IMR-90 (cell line): Measurements from ENCODE around the gene PTGR2. TPM values are rescaled to one million over a fixed set of nuclear protein-coding genes. Genes with fewer than 3 reads are reported as not detected.
A peak's percentile ranks its signal among the peaks of the same experiment; 100 is the strongest.

ENCODE experiments used
- ATAC-seq: fragments of 200-7000 bp; cut with Tn5 transposase; 2 replicates; pipeline ENCODE4 v1.9.1; 2020; ENCODE audit warnings: low read depth, mild to moderate bottlenecking, moderate library complexity
- BruUV-seq: library from RNA; stranded (reverse); fragments of 400-500 nt; replicated peaks from 2 replicates; lab custom pipeline; 2021; lab: Mats Ljungman, UMichigan
- CTCF ChIA-PET: fragments of 300-600 bp; formaldehyde crosslinking; extraction: SDS; loops from one replicate; lab custom pipeline; 2021; ENCODE audit warnings: antibody characterized with exemption; lab: Yijun Ruan, JAX
- POLR2A ChIA-PET: fragments of 300-600 bp; sonication (Branson Sonifier 250); formaldehyde crosslinking; loops from one replicate; lab custom pipeline; 2022; ENCODE audit warnings: antibody characterized with exemption; ENCODE audit not compliant: unreplicated experiment; lab: Charles Lee
- DNase-seq: peaks from one replicate; pipeline ENCODE4 v3.0.0; 2013
- H2AFZ ChIP-seq: replicated peaks from 2 replicates; pipeline ENCODE3; 2013; ENCODE audit warnings: low read length, mild to moderate bottlenecking; ENCODE audit not compliant: poor library complexity
- H2AK5ac ChIP-seq: 2 replicates; pipeline ENCODE4 v1.6.1; 2013; ENCODE audit warnings: low read depth, low read length, inconsistent platforms
- H2AK9ac ChIP-seq: replicated peaks from 2 replicates; pipeline ENCODE3; 2013; ENCODE audit warnings: mild to moderate bottlenecking, low read depth, low read length, moderate library complexity; ENCODE audit not compliant: poor library complexity
- H2BK120ac ChIP-seq: 2 replicates; pipeline ENCODE4 v1.6.1; 2013; ENCODE audit warnings: low read depth, low read length, inconsistent platforms
- H2BK15ac ChIP-seq: 3 replicates; pipeline ENCODE4 v1.6.1; 2013; ENCODE audit warnings: low read depth, low read length, inconsistent platforms
- H2BK20ac ChIP-seq: 2 replicates; pipeline ENCODE4 v1.6.1; 2013; ENCODE audit warnings: low read depth, mild to moderate bottlenecking, inconsistent platforms, low read length, moderate library complexity
- H2BK5ac ChIP-seq: 2 replicates; pipeline ENCODE4 v1.6.1; 2013; ENCODE audit warnings: mild to moderate bottlenecking, low read depth, low read length, inconsistent platforms; ENCODE audit not compliant: poor library complexity, severe bottlenecking
- H3K14ac ChIP-seq: replicated peaks from 2 replicates; pipeline ENCODE4 v1.6.1; 2013; ENCODE audit warnings: low read depth, low read length, inconsistent platforms
- H3K18ac ChIP-seq: 2 replicates; pipeline ENCODE4 v1.6.1; 2013; ENCODE audit warnings: low read depth, low read length, control low read depth
- H3K23ac ChIP-seq: 2 replicates; pipeline ENCODE4 v1.6.1; 2013; ENCODE audit warnings: low read depth, low read length, inconsistent platforms
- H3K27ac ChIP-seq: 2 replicates; pipeline ENCODE4 v1.5.1; 2013; ENCODE audit warnings: mild to moderate bottlenecking, control low read depth, low read length; ENCODE audit not compliant: insufficient read depth
- H3K27me3 ChIP-seq: 2 replicates; pipeline ENCODE4 v1.6.1; 2013; ENCODE audit warnings: low read length; ENCODE audit not compliant: control insufficient read depth, insufficient read depth
- H3K36me3 ChIP-seq: 2 replicates; pipeline ENCODE4 v1.6.1; 2013; ENCODE audit warnings: low read length, mixed read lengths; ENCODE audit not compliant: control insufficient read depth, insufficient read depth
- H3K4ac ChIP-seq: 2 replicates; pipeline ENCODE4 v1.6.1; 2013; ENCODE audit warnings: low read depth, low read length, inconsistent platforms
- H3K4me1 ChIP-seq: 2 replicates; pipeline ENCODE4 v1.6.1; 2013; ENCODE audit warnings: low read length, mixed read lengths; ENCODE audit not compliant: control insufficient read depth, insufficient read depth
- H3K4me2 ChIP-seq: 2 replicates; pipeline ENCODE4 v1.6.1; 2013; ENCODE audit warnings: low read depth, mild to moderate bottlenecking, control low read depth, low read length, moderate library complexity
- H3K4me3 ChIP-seq: 2 replicates; pipeline ENCODE4 v1.5.1; 2013; ENCODE audit warnings: low read depth, mild to moderate bottlenecking, control low read depth, low read length, moderate library complexity; ENCODE audit not compliant: insufficient read depth
- H3K56ac ChIP-seq: 2 replicates; pipeline ENCODE4 v1.6.1; 2013; ENCODE audit warnings: low read length, inconsistent platforms; ENCODE audit not compliant: insufficient read depth; ENCODE audit errors: extremely low read depth
- H3K79me1 ChIP-seq, 2 experiments: 2 replicates each; pipeline ENCODE4 v1.6.1; 2013; ENCODE audit warnings: low read length in 2 of 2, inconsistent platforms in 1 of 2, low read depth in 1 of 2
- H3K9ac ChIP-seq: 2 replicates; pipeline ENCODE4 v1.6.1; 2013; ENCODE audit warnings: low read depth, low read length, control low read depth
- H3K9me1 ChIP-seq: 2 replicates; pipeline ENCODE4 v1.6.1; 2013; ENCODE audit warnings: low read length, inconsistent platforms; ENCODE audit not compliant: insufficient read depth
- H3K9me3 ChIP-seq: 2 replicates; pipeline ENCODE4 v1.6.1; 2013; ENCODE audit warnings: low read length; ENCODE audit not compliant: control insufficient read depth, insufficient read depth
- H4K20me1 ChIP-seq: 2 replicates; pipeline ENCODE4 v1.6.1; 2013; ENCODE audit warnings: low read length, inconsistent platforms; ENCODE audit not compliant: insufficient read depth
- H4K5ac ChIP-seq: 2 replicates; pipeline ENCODE4 v1.6.1; 2013; ENCODE audit warnings: mild to moderate bottlenecking, low read depth, low read length, control low read depth
- H4K8ac ChIP-seq, 2 experiments: 2 replicates each; pipeline ENCODE4 v1.6.1; 2013; ENCODE audit warnings: low read depth in 2 of 2, low read length in 2 of 2, control low read depth in 1 of 2, inconsistent platforms in 1 of 2
- H4K91ac ChIP-seq: 2 replicates; pipeline ENCODE4 v1.6.1; 2013; ENCODE audit warnings: low read depth, low read length, inconsistent platforms; ENCODE audit not compliant: insufficient read depth
- CEBPB ChIP-seq: IDR thresholded peaks from 2 replicates; pipeline ENCODE4 v1.6.1; 2012; ENCODE audit warnings: low read depth, low read length, improper control_type of control experiment
- CHD1 ChIP-seq: IDR thresholded peaks from 2 replicates; pipeline ENCODE4 v1.6.1; 2012; ENCODE audit warnings: low read depth, low read length, improper control_type of control experiment
- FOS ChIP-seq: fragments of 150-350 bp; IDR thresholded peaks from 2 replicates; pipeline ENCODE4 v1.6.1; 2016; ENCODE audit warnings: low read depth, low read length
- MAZ ChIP-seq: IDR thresholded peaks from 2 replicates; pipeline ENCODE4 v1.6.1; 2012; ENCODE audit warnings: low read depth, mild to moderate bottlenecking, low read length, improper control_type of control experiment, moderate library complexity, borderline replicate concordance
- RCOR1 ChIP-seq: IDR thresholded peaks from 2 replicates; pipeline ENCODE4 v1.6.1; 2012; ENCODE audit warnings: mild to moderate bottlenecking, low read length, improper control_type of control experiment; ENCODE audit not compliant: insufficient replicate concordance
- SMC3 ChIP-seq: fragments of 150-350 bp; IDR thresholded peaks from 2 replicates; pipeline ENCODE4 v1.6.1; 2016; ENCODE audit warnings: low read depth, mild to moderate bottlenecking, antibody characterized with exemption, low read length, moderate library complexity
- WGBS, 2 experiments: methylation state at CpG; one replicate each; pipeline versions ENCODE4 v1.1.5 to v1.1.7; 2013; ENCODE audit warnings: missing lambda C conversion rate in 2 of 2; ENCODE audit not compliant: insufficient read length in 1 of 2; ENCODE audit errors: extremely low coverage in 2 of 2; 5-methylcytosine and 5-hydroxymethylcytosine counted together
- dilution Hi-C: fragments of 300-500 bp; cut with HindIII; formaldehyde crosslinking; loops from one replicate; pipeline ENCODE4 v1.14.3; 2018; ENCODE audit warnings: low sequenced_read_pairs; ENCODE audit not compliant: unreplicated experiment
- in situ Hi-C: fragments of 300-500 bp; cut with MboI; formaldehyde crosslinking; loops from 3 replicates; pipeline ENCODE4 v1.14.3; 2019; ENCODE audit warnings: low sequenced_read_pairs, inconsistent platforms, mixed read lengths
- intact Hi-C: fragments of 100-400 bp; cut with micrococcal nuclease; formaldehyde crosslinking; loops from 2 replicates; pipeline ENCODE4 v1.10.0; 2022
- polyA plus RNA-seq, 3 experiments: library from polyadenylated mRNA; depleted of rRNA; stranded (reverse); fragments of >200 nt; gene quantifications; 2 replicates each; pipeline ENCODE4 v1.2.3, GENCODE V29; 2012; ENCODE audit warnings: low replicate concordance in 1 of 3
- total RNA-seq: library from RNA; depleted of rRNA; stranded (reverse); fragments of >200 nt; gene quantifications from 2 replicates; pipeline ENCODE4 v1.2.3, GENCODE V29; 2012
- TF ChIP-seq, protein P1 (sequence below): fragments of 150-350 bp; IDR thresholded peaks from 2 replicates; pipeline ENCODE4 v1.6.1; 2016; ENCODE audit warnings: low read depth, mild to moderate bottlenecking, low read length, moderate library complexity, borderline replicate concordance
- TF ChIP-seq, protein P2 (sequence below): fragments of 150-350 bp; IDR thresholded peaks from 2 replicates; pipeline ENCODE4 v1.6.1; 2017; ENCODE audit warnings: mild to moderate bottlenecking, antibody characterized with exemption, low read length, low read depth
- TF ChIP-seq, protein P3 (sequence below): conservative IDR thresholded peaks from 2 replicates; pipeline ENCODE4 v1.5.1; 2012; ENCODE audit warnings: mild to moderate bottlenecking, low read depth, low read length, improper control_type of control experiment

The PTGR2 gene
- total and polyA plus RNA-seq, 2 of the 4 experiments (the other 2 are of a cell fraction): 1.3 to 3.2 TPM

DNA sequence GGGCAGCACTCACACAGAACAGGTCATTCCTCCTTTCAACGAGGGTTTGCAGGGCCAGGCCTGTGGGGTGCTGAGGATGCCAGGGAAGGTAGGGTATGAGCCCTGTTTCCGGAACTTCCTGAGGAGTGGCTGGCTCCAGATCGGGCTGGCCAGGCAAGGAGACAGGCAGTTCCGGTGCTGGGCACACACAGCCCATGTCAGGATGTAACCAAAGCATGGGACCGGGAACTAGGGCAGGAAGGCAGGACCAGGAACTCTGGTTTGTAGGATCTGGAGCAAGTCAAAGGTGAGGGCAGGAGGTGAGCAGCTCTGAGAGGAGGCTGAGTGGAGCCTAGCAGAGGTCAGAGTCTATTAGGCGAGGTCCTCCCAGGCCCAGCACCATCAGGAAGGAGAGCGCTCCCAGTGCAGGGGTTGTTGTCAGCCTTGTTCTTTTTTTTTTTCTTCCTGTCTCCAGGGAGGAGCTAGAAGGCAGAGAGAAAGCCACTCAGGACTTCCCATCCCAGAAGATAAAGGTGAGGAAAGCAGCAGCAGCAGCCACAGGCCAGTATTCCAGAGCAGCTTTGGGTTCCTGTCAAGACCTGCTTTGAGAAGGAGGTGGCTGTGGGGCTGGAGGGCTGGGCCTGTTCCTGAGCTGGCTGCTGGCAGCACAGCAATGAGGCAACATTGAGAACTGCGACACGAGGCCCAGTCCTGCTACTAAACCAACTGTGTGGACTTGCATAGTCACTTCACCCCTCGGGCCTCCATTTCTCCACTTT lies 49.0 kb upstream of the PTGR2 start (continued):
- TF ChIP-seq RCOR1: no peak

DNA sequence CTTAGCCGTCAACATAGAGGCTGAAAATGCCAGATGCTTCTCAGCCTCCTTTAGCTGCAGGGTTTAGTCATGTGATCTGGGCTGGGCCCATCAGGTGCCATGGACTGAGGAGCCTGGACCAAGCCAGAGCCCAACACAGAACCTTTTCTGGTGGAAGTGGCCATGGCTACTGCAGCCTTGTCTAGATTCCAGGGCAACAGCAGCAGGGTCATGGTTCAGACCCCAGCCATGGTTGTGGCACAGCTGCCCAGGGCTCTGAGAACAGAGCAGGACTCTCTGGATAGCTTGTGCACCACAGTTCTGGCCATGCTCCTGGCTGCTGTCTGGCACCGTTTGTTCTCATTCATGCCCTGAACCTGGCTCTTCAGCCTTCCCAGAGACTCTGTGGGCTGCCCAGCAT lies 47.0 kb upstream of the PTGR2 start:
- no peak for DNase-seq
- Histone ChIP-seq H4K20me1 (no peaks in the 10 kb centered on the region), H3K4me2 (no peak overlapping the region), H3K18ac (no peak overlapping the region), H2BK5ac (no peak overlapping the region), H3K27me3 (no peaks in the 10 kb centered on the region), H3K4ac (no peak overlapping the region), H3K9me1 (no peaks in the 10 kb centered on the region), H3K14ac (no peak overlapping the region), H4K8ac (no peak overlapping the region), H3K9me3 (no peaks in the 10 kb centered on the region), H2BK15ac (no peak overlapping the region), H3K9ac (no peak overlapping the region), H3K23ac (no peak overlapping the region), H4K91ac (no peak overlapping the region), H3K4me1 (peaks cover 2% of the 10 kb centered on the region; the same call in 1 of the 2 replicates), H2AK9ac (no peak overlapping the region), H3K56ac (peak overlapping the region; percentile 28; the same call in 1 of the 2 replicates), H3K36me3 (no peaks in the 10 kb centered on the region), H4K5ac (no peak overlapping the region), H2AFZ (no peak overlapping the region), H2BK20ac (no peak overlapping the region), H2BK120ac (no peak overlapping the region), H3K27ac (no peak overlapping the region), H3K79me1 (no peaks in the 10 kb centered on the region), H3K4me3 (no peak overlapping the region), H2AK5ac (peak overlapping the region; percentile 47)
- dilution Hi-C loops: no loop called here
- ChIA-PET POLR2A (no interaction called here), CTCF (no interaction called here)
- no TSS peak for BruUV-seq
- intact Hi-C loops: no loop called here
- WGBS, 2 experiments: 92% methylated on average over 2 of the region's 2 CpGs; no CpG with 5 or more reads in 1 of the 2 experiments
- TF ChIP-seq MAZ (no peak), RCOR1 (no peak), SMC3 (no peak), CHD1 (no peak), FOS (no peak), CEBPB (no peak)
- TF ChIP-seq, protein P1, sequence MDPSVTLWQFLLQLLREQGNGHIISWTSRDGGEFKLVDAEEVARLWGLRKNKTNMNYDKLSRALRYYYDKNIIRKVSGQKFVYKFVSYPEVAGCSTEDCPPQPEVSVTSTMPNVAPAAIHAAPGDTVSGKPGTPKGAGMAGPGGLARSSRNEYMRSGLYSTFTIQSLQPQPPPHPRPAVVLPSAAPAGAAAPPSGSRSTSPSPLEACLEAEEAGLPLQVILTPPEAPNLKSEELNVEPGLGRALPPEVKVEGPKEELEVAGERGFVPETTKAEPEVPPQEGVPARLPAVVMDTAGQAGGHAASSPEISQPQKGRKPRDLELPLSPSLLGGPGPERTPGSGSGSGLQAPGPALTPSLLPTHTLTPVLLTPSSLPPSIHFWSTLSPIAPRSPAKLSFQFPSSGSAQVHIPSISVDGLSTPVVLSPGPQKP: no peak
- TF ChIP-seq, protein P2, sequence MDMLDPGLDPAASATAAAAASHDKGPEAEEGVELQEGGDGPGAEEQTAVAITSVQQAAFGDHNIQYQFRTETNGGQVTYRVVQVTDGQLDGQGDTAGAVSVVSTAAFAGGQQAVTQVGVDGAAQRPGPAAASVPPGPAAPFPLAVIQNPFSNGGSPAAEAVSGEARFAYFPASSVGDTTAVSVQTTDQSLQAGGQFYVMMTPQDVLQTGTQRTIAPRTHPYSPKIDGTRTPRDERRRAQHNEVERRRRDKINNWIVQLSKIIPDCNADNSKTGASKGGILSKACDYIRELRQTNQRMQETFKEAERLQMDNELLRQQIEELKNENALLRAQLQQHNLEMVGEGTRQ: no peak
- TF ChIP-seq, protein P3, sequence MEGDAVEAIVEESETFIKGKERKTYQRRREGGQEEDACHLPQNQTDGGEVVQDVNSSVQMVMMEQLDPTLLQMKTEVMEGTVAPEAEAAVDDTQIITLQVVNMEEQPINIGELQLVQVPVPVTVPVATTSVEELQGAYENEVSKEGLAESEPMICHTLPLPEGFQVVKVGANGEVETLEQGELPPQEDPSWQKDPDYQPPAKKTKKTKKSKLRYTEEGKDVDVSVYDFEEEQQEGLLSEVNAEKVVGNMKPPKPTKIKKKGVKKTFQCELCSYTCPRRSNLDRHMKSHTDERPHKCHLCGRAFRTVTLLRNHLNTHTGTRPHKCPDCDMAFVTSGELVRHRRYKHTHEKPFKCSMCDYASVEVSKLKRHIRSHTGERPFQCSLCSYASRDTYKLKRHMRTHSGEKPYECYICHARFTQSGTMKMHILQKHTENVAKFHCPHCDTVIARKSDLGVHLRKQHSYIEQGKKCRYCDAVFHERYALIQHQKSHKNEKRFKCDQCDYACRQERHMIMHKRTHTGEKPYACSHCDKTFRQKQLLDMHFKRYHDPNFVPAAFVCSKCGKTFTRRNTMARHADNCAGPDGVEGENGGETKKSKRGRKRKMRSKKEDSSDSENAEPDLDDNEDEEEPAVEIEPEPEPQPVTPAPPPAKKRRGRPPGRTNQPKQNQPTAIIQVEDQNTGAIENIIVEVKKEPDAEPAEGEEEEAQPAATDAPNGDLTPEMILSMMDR: no peak
- in situ Hi-C loops: no loop called here
- no peak for ATAC-seq
